HG03103 (cell line): Measurements from ENCODE around the gene FBXO45.
"Not testable (repeated sequence)": the region's sequence is repeated elsewhere in the genome, so short reads cannot be mapped to it uniquely, and the experiment has no call there.

Source experiments
- ATAC-seq: cut with Tn5 transposase; IDR thresholded peaks from one replicate; pipeline ENCODE4 v1.9.1; 2021; ENCODE audit warnings: low read depth; ENCODE audit not compliant: unreplicated experiment

The FBXO45 gene

GRCh38 chr3:196555295-196555694 lies 13.2 kb upstream of the FBXO45 start:
- ATAC-seq, result no peak

GRCh38 chr3:196557236-196557635 lies 11.2 kb upstream of the FBXO45 start:
- ATAC-seq, result no peak

- no peak for ATAC-seq
Measured at GRCh38 chr3:196558476-196558875, 10.0 kb upstream of the FBXO45 start.

GRCh38 chr3:196559826-196560225 lies 8.6 kb upstream of the FBXO45 start:
- no peak for ATAC-seq

- no peak for ATAC-seq
Measured at GRCh38 chr3:196563721-196564225, 4.7 kb upstream of the FBXO45 start.

GRCh38 chr3:196569003-196569516 lies 600 bp downstream of the FBXO45 start:
- ATAC-seq, result peak; percentile 33

GRCh38 chr3:196570332-196570731 lies 1.9 kb downstream of the FBXO45 start:
- ATAC-seq, result not testable (repeated sequence)

GRCh38 chr3:196572389-196572788 lies 3.9 kb downstream of the FBXO45 start:
- no peak for ATAC-seq

GRCh38 chr3:196585044-196585757 lies 16.7 kb downstream of the FBXO45 start:
- ATAC-seq, result no peak

GRCh38 chr3:196590279-196590678 lies 21.8 kb downstream of the FBXO45 start:
- no peak for ATAC-seq

- no peak for ATAC-seq
Measured at GRCh38 chr3:196596355-196596754, 27.9 kb downstream of the FBXO45 start.

GRCh38 chr3:196597971-196598733 lies 29.7 kb downstream of the FBXO45 start:
- not testable (repeated sequence) for ATAC-seq

- no peak for ATAC-seq
Measured at GRCh38 chr3:196599734-196600128, 31.3 kb downstream of the FBXO45 start.

GRCh38 chr3:196600359-196600758 lies 31.9 kb downstream of the FBXO45 start:
- ATAC-seq, result no peak

GRCh38 chr3:196602673-196603072 lies 34.2 kb downstream of the FBXO45 start:
- no peak for ATAC-seq

- ATAC-seq, result no peak
Measured at GRCh38 chr3:196603683-196604082, 35.2 kb downstream of the FBXO45 start.

GRCh38 chr3:196604548-196604947 lies 36.1 kb downstream of the FBXO45 start:
- ATAC-seq, result no peak

- no peak for ATAC-seq
Measured at GRCh38 chr3:196608693-196609092, 40.2 kb downstream of the FBXO45 start.

- ATAC-seq, result peak; percentile 85
Measured at GRCh38 chr3:196609343-196609775, 40.9 kb downstream of the FBXO45 start.

- no peak for ATAC-seq
Measured at GRCh38 chr3:196609805-196610515, 41.5 kb downstream of the FBXO45 start.
